ENCODE results near the gene RTN4RL2. TPM values are rescaled to one million over a fixed set of nuclear protein-coding genes. Genes with fewer than 3 reads are reported as not detected.

RTN4RL2 gene
- total RNA-seq, 1 experiment from 2014 or later, result 5.5 TPM

GRCh38 chr11:57459164-57460021 is 935 bp upstream of the RTN4RL2 start:
- H3K4me1 Mint-ChIP-seq (ENCODE audit: low read depth, unreplicated experiment), result peaks cover 20% of the 10 kb centered on the region
- H3K4me3 ChIP-seq (ENCODE audit: low read depth, low read length), result peak overlapping the region; percentile 66

GRCh38 chr11:57460758-57461749 is 726 bp downstream of the RTN4RL2 start:
- Histone ChIP-seq H3K9me3 (no peaks in the 10 kb centered on the region), H3K4me3 (ENCODE audit: low read depth, low read length) (peak overlapping the region; percentile 66), H3K4me1 (peaks cover 19% of the 10 kb centered on the region), H3K27me3 (replicated peaks; ENCODE audit: control insufficient read depth, insufficient read depth, low read length) (peaks cover 3% of the 10 kb centered on the region; the same call in 1 of the 2 replicates), H3K36me3 (ENCODE audit: control insufficient read depth, insufficient read depth, low read length) (no peaks in the 10 kb centered on the region)
- no peaks in the 10 kb centered on the region for H3K9me3 Mint-ChIP-seq (ENCODE audit: unreplicated experiment)
- peak overlapping the region; percentile 85 for H3K4me3 Mint-ChIP-seq (ENCODE audit: unreplicated experiment)
- no TSS peak for BruUV-seq (replicated peaks)
- DNase-seq, result no peak
- ChIA-PET CTCF (interaction anchor here (0.6 to 2.0 kb wide), 14 partner anchors 12 to 183 kb away, joined by 3 to 13 read pairs (median 4); partner anchors contain the start of gene TIMM10), POLR2A (interaction anchor here (0.5 to 1.7 kb wide), 2 partner anchors 16 to 1742 kb away, joined by 3 to 4 read pairs; no protein-coding TSS in a partner anchor)
- H3K36me3 Mint-ChIP-seq (ENCODE audit: insufficient read depth, unreplicated experiment), result peaks cover 9% of the 10 kb centered on the region
- H3K27me3 Mint-ChIP-seq (ENCODE audit: insufficient read depth, unreplicated experiment), result peaks cover 15% of the 10 kb centered on the region
- intact Hi-C loops (cut with micrococcal nuclease; ENCODE audit: unreplicated experiment), result no loop called here
- peaks cover 20% of the 10 kb centered on the region for H3K4me1 Mint-ChIP-seq (ENCODE audit: low read depth, unreplicated experiment)
- H3K27ac Mint-ChIP-seq (ENCODE audit: unreplicated experiment), result no peak overlapping the region
- no peak for TF ChIP-seq CTCF (IDR thresholded peaks at IDR 0.05; ENCODE audit: insufficient read depth in 1 of 2, low read depth in 1 of 2, low read length in 1 of 2, severe bottlenecking in 1 of 2, unreplicated experiment in 1 of 2)

More at GRCh38 chr11:57459164-57460021, 935 bp upstream of the RTN4RL2 start:
- intact Hi-C loops (cut with micrococcal nuclease; ENCODE audit: unreplicated experiment), result no loop called here
- CTCF ChIA-PET, result interaction anchor here (0.5 to 2.8 kb wide), 25 partner anchors 14 to 238 kb away, joined by 3 to 21 read pairs (median 6); partner anchors contain the start of genes SLC43A1, TIMM10 and UBE2L6
- Mint-ChIP-seq H3K27ac (ENCODE audit: unreplicated experiment) (peak overlapping the region; percentile 15), H3K27me3 (ENCODE audit: insufficient read depth, unreplicated experiment) (peaks cover 15% of the 10 kb centered on the region), H3K36me3 (ENCODE audit: insufficient read depth, unreplicated experiment) (peaks cover 9% of the 10 kb centered on the region), H3K9me3 (ENCODE audit: unreplicated experiment) (no peaks in the 10 kb centered on the region), H3K4me3 (ENCODE audit: unreplicated experiment) (peak overlapping the region; percentile 85)
- Histone ChIP-seq H3K36me3 (ENCODE audit: control insufficient read depth, insufficient read depth, low read length) (no peaks in the 10 kb centered on the region), H3K27me3 (replicated peaks; ENCODE audit: control insufficient read depth, insufficient read depth, low read length) (peaks cover 3% of the 10 kb centered on the region; the same call in 1 of the 2 replicates), H3K4me1 (peaks cover 19% of the 10 kb centered on the region), H3K9me3 (no peaks in the 10 kb centered on the region)
- no TSS peak for BruUV-seq (replicated peaks)
- no peak for TF ChIP-seq CTCF (IDR thresholded peaks at IDR 0.05; ENCODE audit: insufficient read depth in 1 of 2, low read depth in 1 of 2, low read length in 1 of 2, severe bottlenecking in 1 of 2, unreplicated experiment in 1 of 2)
- POLR2A ChIA-PET, result interaction anchor here (0.5 to 1.7 kb wide), 4 partner anchors 17 to 185 kb away, joined by 3 to 4 read pairs (median 3); no protein-coding TSS in a partner anchor
- DNase-seq, result no peak
